ENCODE measurements around the gene FAM210A.

FAM210A gene

DNA sequence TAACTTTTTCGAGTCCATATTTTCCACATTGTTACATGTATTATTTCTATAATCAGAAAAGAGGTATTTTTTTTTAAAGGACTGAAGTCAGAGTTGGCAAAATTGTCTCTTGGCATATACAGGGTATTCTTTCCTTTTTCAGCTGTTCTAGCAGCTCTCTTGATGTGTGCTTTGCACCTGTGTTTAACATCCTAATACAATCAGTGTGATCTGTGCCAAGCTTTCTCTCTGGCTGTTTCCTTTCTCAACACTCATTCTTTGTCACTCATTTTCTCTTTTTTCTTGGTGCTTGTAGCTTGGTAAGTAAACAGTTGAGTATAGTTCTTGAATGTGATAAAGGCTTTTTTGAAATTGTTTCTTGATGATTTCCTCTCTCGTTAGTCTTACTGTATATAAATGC is 9.3 kb upstream of the FAM210A start:
- no peaks in the 10 kb centered on the region for H3K9me3 ChIP-seq (ENCODE audit: control insufficient read depth in 2 of 2, low read length in 2 of 2)
- no peak overlapping the region for H3K9ac ChIP-seq (ENCODE audit: low read length in 2 of 2)
- H3K4me1 ChIP-seq (ENCODE audit: control insufficient read depth, insufficient read depth, low read length), result no peaks in the 10 kb centered on the region
- H3K27ac ChIP-seq (ENCODE audit: low read length), result no peak overlapping the region
- H3K36me3 ChIP-seq (ENCODE audit: control insufficient read depth in 2 of 2, insufficient read depth in 2 of 2, low read length in 2 of 2), result peaks cover 29 to 33% of the 10 kb centered on the region in 2 donors
- H3K4me3 ChIP-seq (ENCODE audit: low read length in 2 of 2), result no peak overlapping the region
- H3K27me3 ChIP-seq (ENCODE audit: control insufficient read depth in 1 of 2, insufficient read depth in 2 of 2, low read length in 2 of 2), result no peaks in the 10 kb centered on the region

DNA sequence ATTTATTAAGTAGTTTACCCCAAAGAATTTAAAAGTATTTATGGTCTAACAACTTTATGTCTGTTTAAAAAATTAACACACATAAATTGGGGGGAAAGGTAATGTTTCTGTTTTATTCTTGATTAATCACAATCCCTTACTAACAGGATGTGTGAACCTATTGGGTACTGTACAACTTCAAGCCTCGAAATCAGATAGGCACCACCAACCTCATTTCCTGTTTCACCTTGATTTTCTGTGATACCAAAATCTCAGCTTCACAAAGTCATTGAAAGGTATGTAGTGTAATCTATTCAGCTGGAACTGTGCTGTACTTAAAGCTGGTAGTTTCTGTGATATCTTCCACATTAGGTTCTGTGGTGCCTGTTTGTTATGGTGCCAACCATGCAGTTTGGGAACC is 4.1 kb upstream of the FAM210A start:
- Histone ChIP-seq H3K27ac (ENCODE audit: low read length) (no peak overlapping the region), H3K4me3 (ENCODE audit: low read length in 2 of 2) (no peak overlapping the region), H3K27me3 (ENCODE audit: control insufficient read depth in 1 of 2, insufficient read depth in 2 of 2, low read length in 2 of 2) (no peaks in the 10 kb centered on the region), H3K36me3 (ENCODE audit: control insufficient read depth in 2 of 2, insufficient read depth in 2 of 2, low read length in 2 of 2) (peaks cover 4 to 12% of the 10 kb centered on the region in 2 donors), H3K9me3 (ENCODE audit: control insufficient read depth in 2 of 2, low read length in 2 of 2) (no peaks in the 10 kb centered on the region), H3K4me1 (ENCODE audit: control insufficient read depth, insufficient read depth, low read length) (peaks cover 9% of the 10 kb centered on the region), H3K9ac (ENCODE audit: low read length in 2 of 2) (no peak overlapping the region)

DNA sequence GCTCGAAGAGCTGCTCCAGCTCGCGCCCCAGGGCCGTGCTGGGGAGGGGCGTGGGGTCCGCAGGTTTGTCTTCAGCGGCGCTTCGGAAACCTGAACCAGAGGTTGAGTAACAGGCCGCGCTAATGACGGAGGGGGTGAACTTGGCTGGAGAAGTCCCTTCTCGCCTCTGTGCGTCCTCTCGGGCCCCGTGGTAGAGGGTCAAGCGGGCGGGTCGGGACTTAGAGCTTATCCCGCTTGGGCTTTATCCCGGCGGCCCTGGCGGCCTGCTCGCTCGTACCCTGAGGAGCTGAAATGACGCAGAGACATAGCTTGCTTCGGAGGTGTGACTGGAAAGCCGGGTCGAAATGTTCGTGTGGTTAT is 594 bp upstream of the FAM210A start:
- peak overlapping the region; percentile 90 for H3K27ac ChIP-seq (ENCODE audit: low read length)
- H3K4me1 ChIP-seq (ENCODE audit: control insufficient read depth, insufficient read depth, low read length), result peaks cover 12% of the 10 kb centered on the region
- H3K4me3 ChIP-seq (ENCODE audit: low read length in 2 of 2), result peak overlapping the region; percentile 81 to 93
- H3K9me3 ChIP-seq (ENCODE audit: control insufficient read depth in 2 of 2, low read length in 2 of 2), result no peaks in the 10 kb centered on the region
- H3K36me3 ChIP-seq (ENCODE audit: control insufficient read depth in 2 of 2, insufficient read depth in 2 of 2, low read length in 2 of 2), result no peaks in the 10 kb centered on the region
- no peaks in the 10 kb centered on the region for H3K27me3 ChIP-seq (ENCODE audit: control insufficient read depth in 1 of 2, insufficient read depth in 2 of 2, low read length in 2 of 2)
- H3K9ac ChIP-seq (ENCODE audit: low read length in 2 of 2), result peak overlapping the region; percentile 84 to 91

DNA sequence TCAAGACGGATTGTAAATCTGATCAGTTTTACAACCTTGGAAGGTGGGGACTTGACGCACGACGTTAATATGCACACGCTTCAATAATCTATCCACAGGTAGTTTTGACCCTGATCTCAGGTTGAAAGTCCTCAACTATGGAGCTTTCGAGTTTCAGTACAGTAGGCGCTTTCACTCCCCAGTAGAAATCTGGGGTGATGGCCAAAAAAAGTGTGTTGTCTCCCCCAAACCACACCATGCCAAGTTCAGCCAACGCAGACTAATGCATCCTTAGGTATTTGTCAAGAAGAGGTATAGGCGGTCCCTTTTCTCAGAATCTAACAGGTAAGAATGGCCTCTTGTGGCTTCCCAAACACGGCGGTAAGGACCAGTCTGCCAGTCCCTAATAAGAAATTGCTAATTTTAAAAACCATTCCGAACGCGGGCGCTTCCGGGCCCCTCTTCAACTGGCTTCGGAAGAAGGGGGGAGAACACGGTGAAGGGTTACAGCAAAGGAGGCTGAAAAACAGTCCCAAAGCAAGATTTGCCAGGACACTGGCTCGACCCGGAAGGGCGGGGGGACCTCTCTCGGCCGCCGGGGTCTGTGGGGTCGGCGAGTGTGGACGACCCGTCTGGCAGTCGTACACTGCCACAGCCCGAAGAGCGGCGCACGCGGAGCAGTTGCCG is 659 bp downstream of the FAM210A start:
- H3K9ac ChIP-seq (ENCODE audit: low read length in 2 of 2), result peak overlapping the region; percentile 69 to 91
- H3K4me3 ChIP-seq (ENCODE audit: low read length in 2 of 2), result peak overlapping the region; percentile 81 to 93
- peaks cover 12% of the 10 kb centered on the region for H3K4me1 ChIP-seq (ENCODE audit: control insufficient read depth, insufficient read depth, low read length)
- H3K27me3 ChIP-seq (ENCODE audit: control insufficient read depth in 1 of 2, insufficient read depth in 2 of 2, low read length in 2 of 2), result no peaks in the 10 kb centered on the region
- no peaks in the 10 kb centered on the region for H3K36me3 ChIP-seq (ENCODE audit: control insufficient read depth in 2 of 2, insufficient read depth in 2 of 2, low read length in 2 of 2)
- peak overlapping the region; percentile 90 for H3K27ac ChIP-seq (ENCODE audit: low read length)
- H3K9me3 ChIP-seq (ENCODE audit: control insufficient read depth in 2 of 2, low read length in 2 of 2), result no peaks in the 10 kb centered on the region

DNA sequence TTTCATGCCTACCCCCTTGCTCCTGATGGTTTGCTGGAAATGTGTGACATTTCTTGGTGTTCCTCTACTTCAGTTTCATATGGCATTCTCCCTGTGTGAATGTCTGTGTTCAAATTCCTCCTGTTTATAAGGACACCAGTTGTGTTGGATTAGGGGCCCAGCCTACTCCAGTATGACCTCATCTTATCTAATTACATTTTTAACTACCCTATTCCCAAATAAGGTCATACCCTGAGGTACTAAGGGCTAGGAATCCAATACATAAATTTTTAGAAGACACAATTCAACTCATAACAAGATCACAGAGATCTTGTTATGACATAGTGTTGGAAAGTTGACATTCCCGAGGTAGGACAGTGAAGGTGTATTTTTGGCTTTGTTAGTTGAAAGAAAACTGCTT is 5.5 kb downstream of the FAM210A start:
- Histone ChIP-seq H3K9ac (ENCODE audit: low read length in 2 of 2) (no peak overlapping the region), H3K9me3 (ENCODE audit: control insufficient read depth in 2 of 2, low read length in 2 of 2) (no peaks in the 10 kb centered on the region), H3K4me3 (ENCODE audit: low read length in 2 of 2) (no peak overlapping the region), H3K27ac (ENCODE audit: low read length) (no peak overlapping the region), H3K27me3 (ENCODE audit: control insufficient read depth in 1 of 2, insufficient read depth in 2 of 2, low read length in 2 of 2) (no peaks in the 10 kb centered on the region), H3K4me1 (ENCODE audit: control insufficient read depth, insufficient read depth, low read length) (peaks cover 6% of the 10 kb centered on the region), H3K36me3 (ENCODE audit: control insufficient read depth in 2 of 2, insufficient read depth in 2 of 2, low read length in 2 of 2) (no peaks in the 10 kb centered on the region)

DNA sequence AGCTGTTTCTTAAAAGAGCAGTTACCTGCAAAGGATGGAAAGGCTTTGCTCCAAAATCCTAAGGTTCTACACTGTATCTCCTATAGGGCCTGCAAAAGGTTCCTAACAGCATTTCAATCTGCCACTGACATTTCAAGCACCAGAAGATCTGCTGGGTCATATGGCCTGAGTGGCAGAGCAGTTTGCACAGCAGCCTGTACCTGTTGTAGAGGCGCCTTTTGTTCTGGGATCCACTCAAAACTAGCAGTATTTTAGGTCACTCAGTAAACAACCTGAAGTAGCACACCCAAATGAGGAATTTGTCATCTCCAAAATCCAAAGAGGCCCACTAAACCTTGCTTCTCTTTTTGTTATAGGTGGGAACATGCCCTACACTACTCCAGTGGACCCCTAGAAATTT is 6.2 kb downstream of the FAM210A start:
- Histone ChIP-seq H3K36me3 (ENCODE audit: control insufficient read depth in 2 of 2, insufficient read depth in 2 of 2, low read length in 2 of 2) (no peaks in the 10 kb centered on the region), H3K4me3 (ENCODE audit: low read length in 2 of 2) (no peak overlapping the region), H3K27me3 (ENCODE audit: control insufficient read depth in 1 of 2, insufficient read depth in 2 of 2, low read length in 2 of 2) (no peaks in the 10 kb centered on the region), H3K27ac (ENCODE audit: low read length) (no peak overlapping the region), H3K9me3 (ENCODE audit: control insufficient read depth in 2 of 2, low read length in 2 of 2) (no peaks in the 10 kb centered on the region), H3K9ac (ENCODE audit: low read length in 2 of 2) (no peak overlapping the region), H3K4me1 (ENCODE audit: control insufficient read depth, insufficient read depth, low read length) (no peaks in the 10 kb centered on the region)

DNA sequence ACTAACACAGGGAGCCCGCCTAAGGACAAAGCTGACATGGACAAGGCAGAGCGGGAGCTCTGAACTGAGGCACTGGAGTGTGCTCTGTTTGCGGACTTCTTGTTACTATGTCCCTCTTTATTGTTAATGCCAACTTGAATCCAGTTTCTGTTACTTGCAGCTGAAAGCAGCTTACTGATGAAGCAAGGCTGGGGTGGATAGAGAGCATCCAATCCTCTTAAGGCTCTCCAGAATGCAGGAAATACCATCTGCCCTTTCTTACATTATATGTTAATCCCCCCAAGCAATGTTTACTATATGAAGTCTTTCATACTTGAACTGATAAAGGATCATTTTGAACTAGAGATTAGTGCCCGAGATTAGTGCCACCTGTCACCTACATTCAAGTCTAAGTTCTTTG is 9.4 kb downstream of the FAM210A start:
- Histone ChIP-seq H3K27ac (ENCODE audit: low read length) (no peak overlapping the region), H3K27me3 (ENCODE audit: control insufficient read depth in 1 of 2, insufficient read depth in 2 of 2, low read length in 2 of 2) (no peaks in the 10 kb centered on the region), H3K4me3 (ENCODE audit: low read length in 2 of 2) (no peak overlapping the region), H3K36me3 (ENCODE audit: control insufficient read depth in 2 of 2, insufficient read depth in 2 of 2, low read length in 2 of 2) (no peaks in the 10 kb centered on the region), H3K9me3 (ENCODE audit: control insufficient read depth in 2 of 2, low read length in 2 of 2) (no peaks in the 10 kb centered on the region), H3K4me1 (ENCODE audit: control insufficient read depth, insufficient read depth, low read length) (no peaks in the 10 kb centered on the region), H3K9ac (ENCODE audit: low read length in 2 of 2) (no peak overlapping the region)

DNA sequence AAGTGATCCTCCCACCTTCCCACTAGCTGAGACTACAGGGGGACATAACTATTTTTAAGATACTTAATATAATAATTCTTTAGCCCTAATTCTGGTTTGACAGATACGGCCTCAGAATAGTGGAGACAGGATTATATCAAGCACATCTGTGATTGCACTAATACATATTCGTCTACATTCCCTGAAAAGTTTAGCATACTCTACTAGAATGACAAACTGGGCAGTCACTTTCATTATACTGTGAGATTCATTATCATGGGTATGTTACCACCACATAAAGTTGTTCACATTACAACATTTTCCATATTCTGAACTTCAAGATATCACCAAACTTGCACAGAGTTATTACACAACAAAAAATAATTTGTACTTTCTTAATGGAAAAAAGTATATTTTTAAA is 11.0 kb downstream of the FAM210A start:
- Histone ChIP-seq H3K9me3 (ENCODE audit: control insufficient read depth in 2 of 2, low read length in 2 of 2) (no peaks in the 10 kb centered on the region), H3K27ac (ENCODE audit: low read length) (no peak overlapping the region), H3K27me3 (ENCODE audit: control insufficient read depth in 1 of 2, insufficient read depth in 2 of 2, low read length in 2 of 2) (no peaks in the 10 kb centered on the region), H3K36me3 (ENCODE audit: control insufficient read depth in 2 of 2, insufficient read depth in 2 of 2, low read length in 2 of 2) (no peaks in the 10 kb centered on the region), H3K9ac (ENCODE audit: low read length in 2 of 2) (no peak overlapping the region), H3K4me3 (ENCODE audit: low read length in 2 of 2) (no peak overlapping the region), H3K4me1 (ENCODE audit: control insufficient read depth, insufficient read depth, low read length) (no peaks in the 10 kb centered on the region)

DNA sequence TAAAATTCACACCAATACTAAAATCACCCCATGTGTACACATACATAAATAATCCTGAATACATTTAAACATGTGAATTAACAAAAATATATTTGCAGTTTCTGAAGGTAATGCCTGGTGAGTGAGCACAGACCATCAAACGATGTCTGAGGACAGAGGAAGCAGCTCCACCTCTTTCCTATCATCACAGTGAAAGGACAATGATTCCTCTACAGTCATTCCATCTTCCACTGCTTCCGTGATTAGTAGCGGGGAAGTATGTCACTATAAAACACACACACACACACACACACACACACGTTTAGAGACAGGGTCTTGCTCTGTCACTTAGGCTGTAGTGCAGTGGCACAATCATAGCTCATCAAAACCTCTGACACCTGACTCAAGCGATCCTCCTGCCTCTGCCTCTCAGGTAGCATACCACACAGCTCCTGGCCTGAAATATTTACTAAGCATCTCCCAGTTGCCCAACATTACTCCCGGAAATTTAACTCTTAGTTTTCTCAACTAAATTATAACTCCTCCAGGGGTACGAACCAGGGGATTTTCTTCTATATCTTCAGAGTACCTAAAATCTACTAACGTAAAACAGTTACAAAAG is 12.8 kb downstream of the FAM210A start:
- Histone ChIP-seq H3K27ac (ENCODE audit: low read length) (no peak overlapping the region), H3K4me1 (ENCODE audit: control insufficient read depth, insufficient read depth, low read length) (no peaks in the 10 kb centered on the region), H3K9me3 (ENCODE audit: control insufficient read depth in 2 of 2, low read length in 2 of 2) (no peaks in the 10 kb centered on the region), H3K36me3 (ENCODE audit: control insufficient read depth in 2 of 2, insufficient read depth in 2 of 2, low read length in 2 of 2) (no peaks in the 10 kb centered on the region), H3K9ac (ENCODE audit: low read length in 2 of 2) (no peak overlapping the region), H3K27me3 (ENCODE audit: control insufficient read depth in 1 of 2, insufficient read depth in 2 of 2, low read length in 2 of 2) (no peaks in the 10 kb centered on the region), H3K4me3 (ENCODE audit: low read length in 2 of 2) (no peak overlapping the region)

DNA sequence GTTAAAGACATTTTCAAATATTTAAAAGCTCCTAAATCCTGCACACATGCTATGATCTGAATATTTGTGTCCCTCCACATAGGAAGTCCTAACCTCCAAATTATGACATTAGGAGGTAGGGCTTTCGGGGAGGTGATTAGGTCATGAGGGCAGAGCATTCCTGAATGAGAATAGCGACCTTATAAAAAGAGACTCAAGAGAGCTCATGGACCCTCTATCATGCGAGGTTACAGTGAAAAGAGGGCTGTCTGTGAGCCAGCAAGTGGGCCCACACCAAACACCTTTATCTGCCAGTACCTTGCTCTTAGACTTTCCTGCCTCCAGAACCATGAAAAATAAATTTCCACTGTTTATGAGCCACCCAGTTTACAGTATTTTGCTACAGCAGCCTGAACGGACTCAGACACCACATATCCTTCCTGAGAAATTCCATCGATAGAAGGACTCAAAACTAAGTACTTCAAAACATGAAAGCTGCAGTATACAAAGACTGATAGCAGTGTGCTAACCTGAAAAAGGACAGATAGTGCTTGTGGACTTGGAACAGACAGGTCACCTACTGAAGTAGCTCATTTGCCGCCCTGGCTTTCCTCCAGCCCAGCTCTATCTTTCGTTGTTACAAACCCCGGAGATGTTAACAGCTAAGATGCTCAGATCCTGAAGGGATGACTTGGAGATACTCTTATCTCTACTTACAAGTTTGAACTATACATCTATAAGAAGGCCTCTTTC is 13.8 kb downstream of the FAM210A start:
- Histone ChIP-seq H3K36me3 (ENCODE audit: control insufficient read depth in 2 of 2, insufficient read depth in 2 of 2, low read length in 2 of 2) (no peaks in the 10 kb centered on the region), H3K4me1 (ENCODE audit: control insufficient read depth, insufficient read depth, low read length) (no peaks in the 10 kb centered on the region), H3K4me3 (ENCODE audit: low read length in 2 of 2) (no peak overlapping the region), H3K27ac (ENCODE audit: low read length) (no peak overlapping the region), H3K9me3 (ENCODE audit: control insufficient read depth in 2 of 2, low read length in 2 of 2) (no peaks in the 10 kb centered on the region), H3K27me3 (ENCODE audit: control insufficient read depth in 1 of 2, insufficient read depth in 2 of 2, low read length in 2 of 2) (no peaks in the 10 kb centered on the region), H3K9ac (ENCODE audit: low read length in 2 of 2) (no peak overlapping the region)

DNA sequence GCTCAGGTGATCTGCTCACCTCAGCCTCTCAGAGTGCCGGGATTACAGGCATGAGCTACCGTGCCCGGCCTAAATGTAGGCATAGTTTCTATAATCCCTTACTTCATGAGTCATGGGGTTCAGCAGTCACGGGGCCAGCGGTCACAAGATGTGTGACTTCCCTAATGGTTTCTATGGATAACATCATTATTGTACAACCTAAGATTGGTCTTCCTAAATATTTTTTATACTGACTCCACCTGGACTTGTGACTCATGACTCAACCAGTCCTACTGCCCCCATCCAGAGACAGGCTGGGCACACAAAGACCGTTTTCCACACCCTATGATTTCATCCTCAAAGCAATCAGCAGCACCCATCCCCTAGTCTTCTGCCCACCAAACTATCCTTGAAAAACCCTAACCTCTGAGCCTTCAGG is 15.9 kb downstream of the FAM210A start:
- Histone ChIP-seq H3K4me3 (ENCODE audit: low read length in 2 of 2) (no peak overlapping the region), H3K9me3 (ENCODE audit: control insufficient read depth in 2 of 2, low read length in 2 of 2) (no peaks in the 10 kb centered on the region), H3K27ac (ENCODE audit: low read length) (no peak overlapping the region), H3K27me3 (ENCODE audit: control insufficient read depth in 1 of 2, insufficient read depth in 2 of 2, low read length in 2 of 2) (no peaks in the 10 kb centered on the region), H3K36me3 (ENCODE audit: control insufficient read depth in 2 of 2, insufficient read depth in 2 of 2, low read length in 2 of 2) (no peaks in the 10 kb centered on the region), H3K4me1 (ENCODE audit: control insufficient read depth, insufficient read depth, low read length) (no peaks in the 10 kb centered on the region), H3K9ac (ENCODE audit: low read length in 2 of 2) (no peak overlapping the region)

Data from stomach smooth muscle (tissue), 2 donors.